Muscle layer of duodenum (tissue), 2 donors: Measurements from ENCODE around the gene KRAS.

Experiments
- H3K27ac ChIP-seq: one replicate; pipeline ENCODE4 v1.7.0; 2013; ENCODE audit warnings: mild to moderate bottlenecking, low read length
- H3K27me3 ChIP-seq: one replicate; pipeline ENCODE4 v1.7.0; 2013; ENCODE audit warnings: low read depth, mild to moderate bottlenecking, control low read depth, low read length
- H3K36me3 ChIP-seq, 2 donors: one replicate each; pipeline ENCODE4 v1.7.0; 2013; ENCODE audit warnings: low read length in 2 of 2, control low read depth in 1 of 2, mild to moderate bottlenecking in 1 of 2; ENCODE audit not compliant: insufficient read depth in 2 of 2, control insufficient read depth in 1 of 2
- H3K4me1 ChIP-seq, 2 donors: one replicate each; pipeline ENCODE4 v1.7.0; 2013; ENCODE audit warnings: low read length in 2 of 2, mild to moderate bottlenecking in 2 of 2, control low read depth in 1 of 2, moderate library complexity in 1 of 2; ENCODE audit not compliant: insufficient read depth in 2 of 2, control insufficient read depth in 1 of 2
- H3K4me3 ChIP-seq, 2 donors: one replicate each; pipeline ENCODE4 v1.7.0; 2013; ENCODE audit warnings: low read length in 2 of 2, low read depth in 1 of 2, mild to moderate bottlenecking in 1 of 2
- H3K9me3 ChIP-seq, 2 donors: one replicate each; pipeline ENCODE4 v1.7.0; 2013; ENCODE audit warnings: low read length in 2 of 2, control low read depth in 1 of 2, mild to moderate bottlenecking in 1 of 2; ENCODE audit not compliant: control insufficient read depth in 1 of 2
- donor health status: healthy.

Gene KRAS

GRCh38 chr12:25254271-25254880 is 3.6 kb upstream of the KRAS start:
- H3K9me3 ChIP-seq: no peaks in the 10 kb centered on the region
- no peaks in the 10 kb centered on the region for H3K27me3 ChIP-seq
- no peaks in the 10 kb centered on the region for H3K36me3 ChIP-seq
- no peak overlapping the region for H3K4me3 ChIP-seq
- peaks cover 5 to 7% of the 10 kb centered on the region in 2 donors for H3K4me1 ChIP-seq
- no peak overlapping the region for H3K27ac ChIP-seq

- Histone ChIP-seq H3K27me3 (no peaks in the 10 kb centered on the region), H3K4me3 (no peak overlapping the region), H3K9me3 (no peaks in the 10 kb centered on the region), H3K27ac (no peak overlapping the region), H3K4me1 (peaks cover 5 to 8% of the 10 kb centered on the region in 2 donors), H3K36me3 (no peaks in the 10 kb centered on the region)
These were observed 2.8 kb upstream of the KRAS start for GRCh38 chr12:25253371-25254068.

- Histone ChIP-seq H3K36me3 (no peaks in the 10 kb centered on the region), H3K27me3 (no peaks in the 10 kb centered on the region), H3K4me3 (no peak overlapping the region), H3K4me1 (peaks cover 5 to 12% of the 10 kb centered on the region in 2 donors), H3K9me3 (no peaks in the 10 kb centered on the region), H3K27ac (no peak overlapping the region)
These were observed 2.2 kb upstream of the KRAS start for GRCh38 chr12:25252946-25253345.

- Histone ChIP-seq H3K9me3 (no peaks in the 10 kb centered on the region), H3K4me3 (peak overlapping the region; percentile 58 to 84), H3K27me3 (no peaks in the 10 kb centered on the region), H3K27ac (peak overlapping the region; percentile 48), H3K4me1 (peaks cover 5 to 12% of the 10 kb centered on the region in 2 donors), H3K36me3 (no peaks in the 10 kb centered on the region)
These were observed 1.0 kb upstream of the KRAS start for GRCh38 chr12:25251769-25252168.

GRCh38 chr12:25249931-25250738 is 594 bp downstream of the KRAS start:
- no peaks in the 10 kb centered on the region for H3K9me3 ChIP-seq
- H3K4me3 ChIP-seq: peak overlapping the region; percentile 84 to 98
- H3K36me3 ChIP-seq: peaks cover 0 to under 1% of the 10 kb centered on the region in 2 donors
- H3K27ac ChIP-seq: peak overlapping the region; percentile 82
- H3K27me3 ChIP-seq: no peaks in the 10 kb centered on the region
- H3K4me1 ChIP-seq: peaks cover 5 to 12% of the 10 kb centered on the region in 2 donors

- Histone ChIP-seq H3K9me3 (no peaks in the 10 kb centered on the region), H3K4me1 (peaks cover 11 to 12% of the 10 kb centered on the region in 2 donors), H3K27ac (no peak overlapping the region), H3K36me3 (peaks cover 0 to 11% of the 10 kb centered on the region in 2 donors), H3K4me3 (no peak overlapping the region), H3K27me3 (no peaks in the 10 kb centered on the region)
These were observed 2.0 kb downstream of the KRAS start for GRCh38 chr12:25248732-25249131.

- no peaks in the 10 kb centered on the region for H3K9me3 ChIP-seq
- peaks cover 0 to 11% of the 10 kb centered on the region in 2 donors for H3K36me3 ChIP-seq
- no peak overlapping the region for H3K4me3 ChIP-seq
- no peaks in the 10 kb centered on the region for H3K27me3 ChIP-seq
- H3K27ac ChIP-seq: no peak overlapping the region
- peaks cover 11 to 12% of the 10 kb centered on the region in 2 donors for H3K4me1 ChIP-seq
These were observed 2.6 kb downstream of the KRAS start for GRCh38 chr12:25248137-25248536.

- Histone ChIP-seq H3K9me3 (no peaks in the 10 kb centered on the region), H3K27ac (no peak overlapping the region), H3K4me1 (peaks cover 11 to 18% of the 10 kb centered on the region in 2 donors), H3K36me3 (peaks cover 0 to 11% of the 10 kb centered on the region in 2 donors), H3K27me3 (no peaks in the 10 kb centered on the region), H3K4me3 (no peak overlapping the region)
These were observed 5.2 kb downstream of the KRAS start for GRCh38 chr12:25245491-25245890.

- H3K36me3 ChIP-seq: peaks cover 0 to 11% of the 10 kb centered on the region in 2 donors
- no peak overlapping the region for H3K4me3 ChIP-seq
- no peaks in the 10 kb centered on the region for H3K27me3 ChIP-seq
- H3K4me1 ChIP-seq: peaks cover 6 to 10% of the 10 kb centered on the region in 2 donors
- H3K9me3 ChIP-seq: no peaks in the 10 kb centered on the region
- peak overlapping the region; percentile 19 for H3K27ac ChIP-seq
These were observed 7.1 kb downstream of the KRAS start for GRCh38 chr12:25243680-25243990.

GRCh38 chr12:25242981-25243679 is 7.6 kb downstream of the KRAS start:
- Histone ChIP-seq H3K4me1 (peaks cover 6% of the 10 kb centered on the region in 2 donors), H3K4me3 (no peak overlapping the region), H3K27ac (peak overlapping the region; percentile 19), H3K9me3 (no peaks in the 10 kb centered on the region), H3K36me3 (peaks cover 0 to 11% of the 10 kb centered on the region in 2 donors), H3K27me3 (no peaks in the 10 kb centered on the region)
